Neural progenitor cell (in vitro differentiated cells): Measurements from ENCODE around the gene CSN2.

Experiments used
- CTCF ChIP-seq: fragments of 200-600 bp; sonication (generic); IDR thresholded peaks from 2 replicates; pipeline ENCODE4 v1.5.1; 2017; ENCODE audit warnings: antibody characterized with exemption, mild to moderate bottlenecking
- EZH2 ChIP-seq: fragments of 200-600 bp; sonication (generic); IDR thresholded peaks from 2 replicates; pipeline ENCODE4 v1.6.1; 2017; ENCODE audit warnings: antibody characterized with exemption, mild to moderate bottlenecking, moderate library complexity

GRCh38 chr4:70000711-70001110 is 35.2 kb upstream of the CSN2 start:
- TF ChIP-seq CTCF, result no peak
- no peak for TF ChIP-seq EZH2
